WI38 (cell line): ENCODE results near the gene MYLK.
"Not testable (repeated sequence)": the region's sequence is repeated elsewhere in the genome, so short reads cannot be mapped to it uniquely, and the experiment has no call there.

Source experiments
- H3K4me3 ChIP-seq: 2 replicates; pipeline ENCODE4 v1.5.1; 2011; ENCODE audit warnings: low read depth, mild to moderate bottlenecking, control low read depth, low read length
- CTCF ChIP-seq: IDR thresholded peaks from 2 replicates; pipeline ENCODE4 v1.5.1; 2012; ENCODE audit warnings: low read depth, mild to moderate bottlenecking, control low read depth, low read length

The MYLK gene

DNA sequence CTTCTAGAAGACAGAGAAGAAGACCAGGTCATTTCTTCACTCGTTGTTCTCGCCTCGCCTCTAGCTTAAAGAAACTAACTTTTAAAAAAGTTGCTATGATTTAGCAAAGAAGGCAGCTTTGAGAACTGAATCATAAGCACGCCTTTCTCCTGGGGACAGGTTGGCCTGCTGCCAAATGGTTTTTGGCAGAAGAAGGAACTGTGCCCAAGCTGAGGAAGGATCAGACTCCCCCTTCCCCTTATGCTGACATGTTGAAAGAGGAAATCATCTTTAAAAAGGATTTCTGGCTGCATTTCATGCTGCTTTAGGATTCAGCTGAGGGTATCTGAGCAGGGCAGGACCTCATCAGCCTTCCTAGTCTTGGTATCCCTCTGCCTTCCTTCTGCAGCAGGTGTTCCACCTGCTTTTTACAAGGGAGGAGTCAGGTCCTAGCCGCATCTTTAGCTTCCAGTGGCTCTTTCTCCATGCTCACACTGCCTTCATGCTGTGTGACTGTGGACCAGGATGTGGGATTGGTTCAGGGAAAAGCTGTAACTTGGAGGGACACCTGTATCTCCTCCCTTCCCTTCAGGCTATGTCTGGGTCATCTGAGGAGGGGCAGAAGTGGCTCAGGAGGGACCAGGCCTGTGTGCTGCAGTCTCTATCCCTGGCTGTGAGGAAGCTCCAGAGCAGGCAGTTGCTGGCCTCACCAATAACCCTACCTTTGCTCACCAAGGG lies 265.2 kb downstream of the MYLK start:
- no peak for TF ChIP-seq CTCF
- H3K4me3 ChIP-seq = peak overlapping the region; percentile 62

DNA sequence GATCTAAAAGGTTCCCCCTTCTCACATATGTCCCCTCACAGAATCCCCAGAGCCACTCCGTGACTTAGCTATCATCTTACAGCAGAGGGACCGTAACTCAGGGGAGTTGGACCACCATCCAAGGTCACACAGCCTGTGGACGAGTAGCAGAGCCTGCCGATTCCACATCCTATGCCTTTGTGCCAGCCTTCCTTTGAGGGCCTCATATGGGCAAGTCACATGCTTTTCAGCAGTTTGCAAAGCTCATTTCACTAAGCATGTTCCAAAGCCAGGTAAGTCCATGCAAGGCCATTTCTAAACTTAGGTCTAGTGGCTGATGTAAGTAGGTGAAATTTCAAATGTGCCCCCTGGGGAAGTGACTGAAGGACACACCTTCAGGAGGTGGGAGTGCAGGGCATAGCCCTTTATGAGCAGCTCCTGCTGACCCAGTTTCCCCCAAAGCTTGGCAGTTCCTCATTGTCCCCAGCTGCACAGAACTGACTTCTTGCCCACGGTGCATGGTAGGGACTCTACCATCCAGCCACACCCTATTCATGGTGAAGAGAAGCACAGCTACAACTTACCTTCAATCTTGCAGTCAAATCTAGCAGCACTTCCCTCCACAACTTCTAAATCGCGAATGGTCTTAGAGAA lies 265.9 kb downstream of the MYLK start:
- TF ChIP-seq CTCF = no peak

DNA sequence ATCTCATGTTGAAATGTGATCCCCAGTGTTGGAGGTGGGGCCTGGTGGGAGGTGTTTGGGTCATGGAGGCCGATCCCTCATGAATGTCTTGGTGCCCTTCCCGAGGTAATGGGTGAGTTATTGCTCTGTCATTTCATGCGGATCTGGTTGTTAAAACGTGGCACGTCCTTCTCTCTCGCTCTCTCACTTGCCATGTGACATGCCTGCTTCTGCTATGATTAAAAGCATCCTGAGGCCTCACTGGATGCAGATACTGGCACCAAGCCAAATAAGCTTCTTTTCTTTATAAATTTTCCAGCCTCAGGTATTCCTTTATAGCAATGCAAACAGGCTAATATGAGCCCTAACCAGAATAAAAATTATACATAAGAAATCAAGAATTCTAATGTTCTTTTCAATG lies 267.5 kb downstream of the MYLK start:
- no peak for TF ChIP-seq CTCF
- no peak overlapping the region for H3K4me3 ChIP-seq

More for the DNA sequence above, 265.9 kb downstream of the MYLK start:
- peak overlapping the region; percentile 62 for H3K4me3 ChIP-seq

GRCh38 chr3:123613543-123613942 lies 270.6 kb downstream of the MYLK start:
- TF ChIP-seq CTCF = no peak
- H3K4me3 ChIP-seq = no peak overlapping the region

DNA sequence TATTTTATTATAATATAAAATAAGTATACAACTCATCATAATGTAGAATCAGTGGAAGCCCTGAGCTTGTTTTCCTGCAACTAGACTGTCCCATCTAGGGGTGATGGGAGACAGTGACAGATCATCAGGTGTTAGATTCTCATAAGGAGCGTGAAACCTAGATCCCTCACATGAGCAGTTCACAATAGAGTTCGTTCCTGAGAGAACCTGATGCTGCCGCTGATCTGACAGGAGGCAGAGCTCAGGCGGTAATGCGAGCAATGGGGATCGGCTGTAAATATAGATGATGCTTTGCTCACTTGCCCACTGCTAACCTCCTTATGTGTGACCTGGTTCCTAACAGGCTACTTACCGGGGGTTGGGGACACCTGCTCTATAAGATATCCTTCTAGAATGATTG lies 272.5 kb downstream of the MYLK start:
- H3K4me3 ChIP-seq = not testable (repeated sequence)

DNA sequence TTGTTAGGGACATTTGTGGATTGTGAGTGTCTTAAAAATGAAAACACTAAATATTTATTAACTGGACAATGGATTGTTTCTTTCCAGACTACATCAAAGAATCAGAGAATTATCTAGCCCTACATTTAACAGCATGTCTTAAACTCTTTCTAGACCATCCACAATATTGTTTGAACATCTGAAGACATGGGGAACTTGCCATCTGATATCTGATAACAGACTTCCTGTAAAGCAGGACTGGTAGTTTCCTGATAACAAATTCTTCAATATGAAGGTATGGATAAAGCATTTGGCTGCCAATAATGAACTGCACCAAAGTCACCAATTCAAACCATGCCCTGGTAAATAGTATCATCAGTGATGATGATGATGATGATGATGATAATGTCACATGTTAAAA lies 273.1 kb downstream of the MYLK start:
- no peak for TF ChIP-seq CTCF
- H3K4me3 ChIP-seq = no peak overlapping the region

DNA sequence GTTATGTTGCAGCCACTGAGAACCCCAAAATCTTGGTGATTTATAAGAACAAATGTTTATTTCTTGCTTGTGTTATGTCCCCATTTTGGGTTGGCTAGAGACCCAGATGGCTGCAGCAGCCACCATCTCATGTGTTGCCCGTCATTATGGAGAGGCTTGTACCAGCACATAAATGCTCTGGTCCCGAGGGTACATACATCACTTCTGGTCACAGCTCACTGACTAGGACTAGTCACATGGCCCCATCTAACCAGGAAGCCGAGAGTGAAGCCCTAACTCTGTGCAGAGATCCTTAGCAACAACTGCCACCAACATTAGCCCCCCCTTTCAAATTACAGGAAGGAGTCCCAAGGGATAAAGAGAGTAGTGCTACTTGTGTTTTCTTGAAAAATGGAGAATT lies 273.8 kb downstream of the MYLK start:
- no peak overlapping the region for H3K4me3 ChIP-seq
- TF ChIP-seq CTCF = no peak
